ENCODE results near the gene ADAM12.
"Not testable (repeated sequence)": the region's sequence is repeated elsewhere in the genome, so short reads cannot be mapped to it uniquely, and the experiment has no call there.

The ADAM12 gene

GRCh38 chr10:125976960-125977605 is 411.2 kb downstream of the ADAM12 start:
- no peak for TF ChIP-seq EZH2phosphoT487 (IDR thresholded peaks at IDR 0.05; ENCODE audit: borderline replicate concordance)
- TF ChIP-seq, protein P1, sequence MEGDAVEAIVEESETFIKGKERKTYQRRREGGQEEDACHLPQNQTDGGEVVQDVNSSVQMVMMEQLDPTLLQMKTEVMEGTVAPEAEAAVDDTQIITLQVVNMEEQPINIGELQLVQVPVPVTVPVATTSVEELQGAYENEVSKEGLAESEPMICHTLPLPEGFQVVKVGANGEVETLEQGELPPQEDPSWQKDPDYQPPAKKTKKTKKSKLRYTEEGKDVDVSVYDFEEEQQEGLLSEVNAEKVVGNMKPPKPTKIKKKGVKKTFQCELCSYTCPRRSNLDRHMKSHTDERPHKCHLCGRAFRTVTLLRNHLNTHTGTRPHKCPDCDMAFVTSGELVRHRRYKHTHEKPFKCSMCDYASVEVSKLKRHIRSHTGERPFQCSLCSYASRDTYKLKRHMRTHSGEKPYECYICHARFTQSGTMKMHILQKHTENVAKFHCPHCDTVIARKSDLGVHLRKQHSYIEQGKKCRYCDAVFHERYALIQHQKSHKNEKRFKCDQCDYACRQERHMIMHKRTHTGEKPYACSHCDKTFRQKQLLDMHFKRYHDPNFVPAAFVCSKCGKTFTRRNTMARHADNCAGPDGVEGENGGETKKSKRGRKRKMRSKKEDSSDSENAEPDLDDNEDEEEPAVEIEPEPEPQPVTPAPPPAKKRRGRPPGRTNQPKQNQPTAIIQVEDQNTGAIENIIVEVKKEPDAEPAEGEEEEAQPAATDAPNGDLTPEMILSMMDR (conservative IDR thresholded peaks at IDR 0.05; ENCODE audit: low read length) = no peak; the same call in 1 of the 2 replicates
- no peaks in the 10 kb centered on the region for H4K20me1 ChIP-seq (ENCODE audit: insufficient read depth, low read length, poor library complexity, severe bottlenecking)

GRCh38 chr10:125970077-125970630 is 418.1 kb downstream of the ADAM12 start:
- H3K36me3 ChIP-seq (ENCODE audit: insufficient read depth, low read length); H3F3A ChIP-seq (ENCODE audit: low read depth); H3K4me3 ChIP-seq (ENCODE audit: low read length, poor library complexity, severe bottlenecking); H4K20me1 ChIP-seq (ENCODE audit: insufficient read depth, low read length, poor library complexity, severe bottlenecking); H3K79me2 ChIP-seq (ENCODE audit: insufficient read depth, low read length); H2AFZ ChIP-seq (ENCODE audit: low read length); H3K9me2 ChIP-seq (replicated peaks; ENCODE audit: low read depth, low read length); H3K27me3 ChIP-seq (ENCODE audit: insufficient read depth, low read length, poor library complexity, severe bottlenecking); H3K4me1 ChIP-seq (ENCODE audit: insufficient read depth, low read length, poor library complexity, severe bottlenecking); H3K4me2 ChIP-seq (ENCODE audit: low read depth, low read length, poor library complexity, severe bottlenecking); H3K9ac ChIP-seq (ENCODE audit: low read depth, low read length, poor library complexity, severe bottlenecking); H3K9me3 ChIP-seq (ENCODE audit: insufficient read depth, low read depth, low read length): not testable (repeated sequence)

More at GRCh38 chr10:125976960-125977605, 411.2 kb downstream of the ADAM12 start:
- Histone ChIP-seq H3K4me1 (ENCODE audit: insufficient read depth, low read length, poor library complexity, severe bottlenecking) (no peaks in the 10 kb centered on the region), H3K4me3 (ENCODE audit: low read length, poor library complexity, severe bottlenecking) (no peak overlapping the region), H3K36me3 (ENCODE audit: insufficient read depth, low read length) (no peaks in the 10 kb centered on the region), H3K79me2 (ENCODE audit: insufficient read depth, low read length) (no peaks in the 10 kb centered on the region), H3K9me2 (replicated peaks; ENCODE audit: low read depth, low read length) (no peaks in the 10 kb centered on the region), H3K4me2 (ENCODE audit: low read depth, low read length, poor library complexity, severe bottlenecking) (no peak overlapping the region), H3F3A (ENCODE audit: low read depth) (no peaks in the 10 kb centered on the region), H3K9ac (ENCODE audit: low read depth, low read length, poor library complexity, severe bottlenecking) (no peak overlapping the region), H3K27me3 (ENCODE audit: insufficient read depth, low read length, poor library complexity, severe bottlenecking) (no peaks in the 10 kb centered on the region), H2AFZ (ENCODE audit: low read length) (no peak overlapping the region), H3K9me3 (ENCODE audit: insufficient read depth, low read depth, low read length) (no peaks in the 10 kb centered on the region)

DNA sequence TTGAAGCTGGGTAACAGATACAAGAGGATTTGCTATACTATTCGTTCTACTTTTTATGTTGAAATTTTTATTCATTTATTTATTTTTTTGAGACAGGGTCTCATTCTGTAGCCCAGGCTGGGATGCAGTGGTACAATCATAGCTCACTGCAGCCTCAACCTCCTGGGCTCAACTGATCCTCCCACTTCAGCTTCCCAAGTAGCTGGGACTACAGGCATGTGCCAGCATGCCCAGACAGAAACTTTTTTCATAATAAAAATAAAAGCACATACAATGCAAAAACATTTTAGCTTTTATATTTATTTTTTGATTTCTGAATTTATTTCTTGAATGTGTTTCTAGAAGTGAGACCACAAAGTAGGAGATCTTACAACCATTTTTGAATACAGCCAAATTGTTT is 420.7 kb downstream of the ADAM12 start:
- H3K27me3 ChIP-seq (ENCODE audit: insufficient read depth, low read length, poor library complexity, severe bottlenecking) = no peaks in the 10 kb centered on the region
- H3K9ac ChIP-seq (ENCODE audit: low read depth, low read length, poor library complexity, severe bottlenecking) = no peak overlapping the region
- H3K9me2 ChIP-seq (replicated peaks; ENCODE audit: low read depth, low read length) = no peaks in the 10 kb centered on the region
- no peak overlapping the region for H3K4me2 ChIP-seq (ENCODE audit: low read depth, low read length, poor library complexity, severe bottlenecking)
- no peaks in the 10 kb centered on the region for H3K9me3 ChIP-seq (ENCODE audit: insufficient read depth, low read depth, low read length)
- no peak for TF ChIP-seq EZH2phosphoT487 (IDR thresholded peaks at IDR 0.05; ENCODE audit: borderline replicate concordance)
- TF ChIP-seq, protein P1 (conservative IDR thresholded peaks at IDR 0.05; ENCODE audit: low read length) = no peak
- no peaks in the 10 kb centered on the region for H3K4me1 ChIP-seq (ENCODE audit: insufficient read depth, low read length, poor library complexity, severe bottlenecking)
- no peak overlapping the region for H3K4me3 ChIP-seq (ENCODE audit: low read length, poor library complexity, severe bottlenecking)
- H2AFZ ChIP-seq (ENCODE audit: low read length) = no peak overlapping the region
- H3K79me2 ChIP-seq (ENCODE audit: insufficient read depth, low read length) = no peaks in the 10 kb centered on the region
- H3K36me3 ChIP-seq (ENCODE audit: insufficient read depth, low read length) = no peaks in the 10 kb centered on the region
- H4K20me1 ChIP-seq (ENCODE audit: insufficient read depth, low read length, poor library complexity, severe bottlenecking) = no peaks in the 10 kb centered on the region
- no peaks in the 10 kb centered on the region for H3F3A ChIP-seq (ENCODE audit: low read depth)

GRCh38 chr10:125964558-125964957 is 423.7 kb downstream of the ADAM12 start:
- Histone ChIP-seq H3K4me2 (ENCODE audit: low read depth, low read length, poor library complexity, severe bottlenecking) (no peak overlapping the region), H4K20me1 (ENCODE audit: insufficient read depth, low read length, poor library complexity, severe bottlenecking) (no peaks in the 10 kb centered on the region), H3K4me3 (ENCODE audit: low read length, poor library complexity, severe bottlenecking) (no peak overlapping the region), H3K36me3 (ENCODE audit: insufficient read depth, low read length) (no peaks in the 10 kb centered on the region), H3K9me2 (replicated peaks; ENCODE audit: low read depth, low read length) (no peaks in the 10 kb centered on the region), H2AFZ (ENCODE audit: low read length) (no peak overlapping the region), H3F3A (ENCODE audit: low read depth) (no peaks in the 10 kb centered on the region), H3K9me3 (ENCODE audit: insufficient read depth, low read depth, low read length) (no peaks in the 10 kb centered on the region), H3K4me1 (ENCODE audit: insufficient read depth, low read length, poor library complexity, severe bottlenecking) (no peaks in the 10 kb centered on the region), H3K9ac (ENCODE audit: low read depth, low read length, poor library complexity, severe bottlenecking) (no peak overlapping the region), H3K27me3 (ENCODE audit: insufficient read depth, low read length, poor library complexity, severe bottlenecking) (no peaks in the 10 kb centered on the region), H3K79me2 (ENCODE audit: insufficient read depth, low read length) (no peaks in the 10 kb centered on the region)
- TF ChIP-seq EZH2phosphoT487 (IDR thresholded peaks at IDR 0.05; ENCODE audit: borderline replicate concordance) = no peak
- TF ChIP-seq, protein P1 (conservative IDR thresholded peaks at IDR 0.05; ENCODE audit: low read length) = no peak

Data from Loucy (cell line).